MG63 (cell line): ENCODE data around the gene BCO2. TPM values are rescaled to one million over a fixed set of nuclear protein-coding genes. Genes with fewer than 3 reads are reported as not detected.
"Not testable (repeated sequence)": the region's sequence is repeated elsewhere in the genome, so short reads cannot be mapped to it uniquely, and the experiment has no call there.

Experiments used
- DNase-seq: peaks from one replicate; pipeline ENCODE4 v3.0.0-alpha.2; 2020
- H3K27me3 ChIP-seq: fragments of 250-450 bp; sonication (Bioruptor Pico); 2 replicates; pipeline ENCODE4 v1.5.1; 2020; ENCODE audit warnings: mild to moderate bottlenecking, moderate library complexity
- H3K36me3 ChIP-seq: fragments of 250-450 bp; sonication (Bioruptor Pico); 2 replicates; pipeline ENCODE4 v1.5.1; 2020; ENCODE audit warnings: mild to moderate bottlenecking, moderate library complexity
- H3K4me3 ChIP-seq: fragments of 250-450 bp; sonication (Bioruptor Pico); 2 replicates; pipeline ENCODE4 v1.5.1; 2020; ENCODE audit warnings: mild to moderate bottlenecking, moderate library complexity
- H3K9me3 ChIP-seq: fragments of 250-450 bp; sonication (Bioruptor Pico); 2 replicates; pipeline ENCODE4 v1.5.1; 2020; ENCODE audit warnings: mild to moderate bottlenecking, moderate library complexity
- total RNA-seq: library from RNA; depleted of rRNA; stranded (reverse); fragments of >200 nt; shearing (Covaris generic); gene quantifications from 2 replicates; pipeline ENCODE4 v1.2.3, GENCODE V29; 2014; ENCODE audit warnings: low replicate concordance; rRNA removed

Gene BCO2
- 0.54 and 1.1 TPM in 2 replicates for total RNA-seq

- Histone ChIP-seq H3K36me3 (no peaks in the 10 kb centered on the region), H3K9me3 (no peaks in the 10 kb centered on the region)
Observed at GRCh38 chr11:112174789-112175598, at the start of gene BCO2. TSS of gene BCO2 (plus strand) at chr11:112175512. CDS start at chr11:112175602, 90 bp downstream.

GRCh38 chr11:112127056-112127455 is 48.3 kb upstream of the BCO2 start:
- Histone ChIP-seq H3K9me3 (no peaks in the 10 kb centered on the region), H3K4me3 (no peak overlapping the region), H3K27me3 (no peaks in the 10 kb centered on the region), H3K36me3 (no peaks in the 10 kb centered on the region)
- no peak for DNase-seq

More at GRCh38 chr11:112174789-112175598, at the start of gene BCO2:
- peak; percentile 55 for DNase-seq
- Histone ChIP-seq H3K27me3 (no peaks in the 10 kb centered on the region), H3K4me3 (peak within 1 kb of the TSS; percentile 17)

DNA sequence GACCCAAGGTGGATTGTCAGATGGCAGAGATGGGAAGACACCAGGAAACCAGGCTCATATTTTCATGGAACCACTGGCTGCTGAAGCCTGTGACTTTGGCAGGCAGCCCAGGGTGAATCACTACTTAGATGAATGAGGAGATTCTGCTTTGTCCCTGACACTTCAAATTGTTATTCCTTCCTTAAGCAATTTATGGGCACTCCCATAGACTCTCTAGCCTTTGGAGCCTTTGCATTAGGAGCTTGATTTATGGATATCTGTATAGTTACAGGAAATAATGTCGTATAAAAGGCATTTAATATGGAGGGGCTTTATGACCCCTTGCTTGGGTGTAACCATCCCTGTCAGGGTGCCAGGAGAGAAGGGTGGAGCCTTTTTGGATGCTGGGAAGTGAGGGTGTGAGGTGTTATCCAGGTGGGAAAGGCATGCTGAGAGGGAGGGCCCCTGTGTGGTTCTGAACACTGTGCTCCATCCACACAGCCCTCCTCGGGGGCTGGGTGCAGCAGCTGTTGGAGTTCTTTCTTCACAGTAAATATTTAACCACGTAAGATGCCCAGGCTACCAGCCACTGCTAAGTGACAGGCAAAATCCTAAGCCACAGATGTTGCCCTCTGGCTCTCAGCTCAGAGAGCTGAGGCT is 46.7 kb upstream of the BCO2 start:
- H3K36me3 ChIP-seq, result no peaks in the 10 kb centered on the region
- no peaks in the 10 kb centered on the region for H3K27me3 ChIP-seq
- no peaks in the 10 kb centered on the region for H3K9me3 ChIP-seq
- H3K4me3 ChIP-seq, result no peak overlapping the region
- peak; percentile 82 for DNase-seq

DNA sequence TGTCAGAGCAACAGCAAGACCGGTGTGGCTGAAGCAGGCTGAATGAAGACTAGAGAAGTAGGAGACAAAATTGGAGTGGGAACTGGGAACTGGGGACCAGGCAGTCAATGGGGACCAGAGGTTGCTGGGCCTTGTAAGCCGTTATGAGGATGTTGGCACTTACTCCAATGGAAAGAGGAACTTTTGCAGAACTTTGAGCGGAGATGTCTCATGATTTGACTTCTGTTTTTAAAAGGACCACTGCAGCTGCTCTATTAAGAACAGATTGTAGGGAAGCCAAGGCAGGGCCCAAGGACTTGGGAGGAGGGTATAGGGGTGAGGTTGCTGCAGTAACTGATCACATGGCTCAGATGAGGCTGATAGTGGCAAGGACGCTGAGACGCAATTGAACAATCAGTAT is 45.7 kb upstream of the BCO2 start:
- Histone ChIP-seq H3K27me3 (no peaks in the 10 kb centered on the region), H3K4me3 (no peak overlapping the region), H3K9me3 (no peaks in the 10 kb centered on the region), H3K36me3 (no peaks in the 10 kb centered on the region)
- no peak for DNase-seq

DNA sequence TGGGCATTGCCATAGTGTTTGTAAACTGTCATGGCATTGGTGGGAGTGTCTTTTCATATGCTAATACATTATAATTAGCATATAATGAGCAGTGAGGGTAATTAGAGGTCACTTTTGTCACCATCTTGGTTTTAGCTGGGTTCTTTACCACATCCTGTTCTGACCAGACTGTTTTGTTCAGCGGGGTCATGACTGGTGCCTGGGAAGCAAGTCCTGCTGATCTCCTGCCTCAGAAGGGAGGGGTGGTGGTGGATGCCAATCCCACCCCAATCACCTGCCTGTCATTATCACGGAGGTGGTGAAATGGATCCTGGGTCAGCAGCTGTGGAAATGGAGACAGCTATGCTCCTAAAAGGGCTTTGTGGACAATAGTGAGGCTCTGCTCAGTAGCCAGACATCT is 42.6 kb upstream of the BCO2 start:
- H3K27me3 ChIP-seq, result no peaks in the 10 kb centered on the region
- no peaks in the 10 kb centered on the region for H3K36me3 ChIP-seq
- no peak overlapping the region for H3K4me3 ChIP-seq
- DNase-seq, result no peak
- H3K9me3 ChIP-seq, result no peaks in the 10 kb centered on the region

DNA sequence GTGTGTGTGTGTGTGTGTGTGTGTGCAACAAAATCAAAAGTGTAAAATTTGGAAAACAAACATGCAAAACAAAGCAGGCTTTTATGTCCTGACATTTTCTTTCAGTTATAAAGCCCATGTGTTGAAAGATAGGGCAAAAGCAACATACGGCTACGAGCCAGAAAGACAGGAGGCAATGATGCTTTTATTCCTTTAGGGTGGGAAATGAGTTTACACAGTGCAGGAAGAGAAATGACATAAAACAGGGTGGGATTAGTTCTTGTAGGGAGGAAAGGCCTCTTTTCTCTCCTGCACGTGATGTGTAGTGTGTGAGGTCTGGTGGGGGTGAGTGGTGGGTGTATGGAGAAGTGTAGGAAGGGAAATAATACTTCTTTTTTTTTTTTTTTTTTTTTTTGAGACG is 40.8 kb upstream of the BCO2 start:
- Histone ChIP-seq H3K9me3 (no peaks in the 10 kb centered on the region), H3K27me3 (no peaks in the 10 kb centered on the region), H3K4me3 (no peak overlapping the region), H3K36me3 (no peaks in the 10 kb centered on the region)
- DNase-seq, result no peak

DNA sequence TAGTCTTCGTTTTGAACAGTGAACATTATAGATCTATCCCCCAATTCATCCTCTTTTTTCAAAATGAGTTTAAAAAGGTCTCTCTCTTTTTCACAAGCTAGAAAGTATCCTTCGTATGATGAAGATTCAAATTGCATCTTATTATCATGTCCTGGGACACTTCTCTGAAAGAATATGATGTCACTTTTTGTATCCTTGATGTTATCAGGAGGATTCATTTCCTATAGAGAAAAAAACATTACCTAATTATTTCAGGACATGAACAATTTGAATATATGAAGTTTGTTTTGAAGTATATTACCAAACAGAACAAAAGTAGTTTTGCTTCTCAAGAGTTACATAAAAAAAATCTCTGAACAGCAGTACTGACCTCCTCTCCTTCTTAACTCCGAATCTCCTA is 31.7 kb upstream of the BCO2 start:
- no peak for DNase-seq
- Histone ChIP-seq H3K36me3 (peaks cover 54% of the 10 kb centered on the region), H3K9me3 (peaks cover 5% of the 10 kb centered on the region), H3K4me3 (no peak overlapping the region), H3K27me3 (no peaks in the 10 kb centered on the region)

DNA sequence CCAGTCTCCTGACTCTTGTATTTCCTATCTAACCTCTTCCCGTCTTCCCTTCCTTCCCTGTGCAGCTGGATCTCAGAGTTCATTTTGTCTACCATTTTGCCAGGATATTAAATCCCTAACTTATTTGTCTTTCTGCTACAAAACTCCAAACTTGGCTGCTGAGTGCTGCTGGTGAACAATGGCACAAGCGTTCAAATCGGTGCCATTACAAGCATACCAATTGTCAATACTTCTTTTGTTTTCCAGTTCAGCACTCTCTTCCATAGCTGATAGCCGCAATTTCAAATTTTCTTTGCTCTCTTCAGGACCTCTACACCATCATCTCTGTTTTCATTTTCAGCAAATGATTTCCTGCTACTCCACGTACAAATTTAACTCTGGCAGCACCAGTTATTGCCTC is 24.8 kb upstream of the BCO2 start:
- Histone ChIP-seq H3K4me3 (no peak overlapping the region), H3K36me3 (peaks cover 70% of the 10 kb centered on the region), H3K9me3 (no peaks in the 10 kb centered on the region), H3K27me3 (no peaks in the 10 kb centered on the region)
- no peak for DNase-seq

DNA sequence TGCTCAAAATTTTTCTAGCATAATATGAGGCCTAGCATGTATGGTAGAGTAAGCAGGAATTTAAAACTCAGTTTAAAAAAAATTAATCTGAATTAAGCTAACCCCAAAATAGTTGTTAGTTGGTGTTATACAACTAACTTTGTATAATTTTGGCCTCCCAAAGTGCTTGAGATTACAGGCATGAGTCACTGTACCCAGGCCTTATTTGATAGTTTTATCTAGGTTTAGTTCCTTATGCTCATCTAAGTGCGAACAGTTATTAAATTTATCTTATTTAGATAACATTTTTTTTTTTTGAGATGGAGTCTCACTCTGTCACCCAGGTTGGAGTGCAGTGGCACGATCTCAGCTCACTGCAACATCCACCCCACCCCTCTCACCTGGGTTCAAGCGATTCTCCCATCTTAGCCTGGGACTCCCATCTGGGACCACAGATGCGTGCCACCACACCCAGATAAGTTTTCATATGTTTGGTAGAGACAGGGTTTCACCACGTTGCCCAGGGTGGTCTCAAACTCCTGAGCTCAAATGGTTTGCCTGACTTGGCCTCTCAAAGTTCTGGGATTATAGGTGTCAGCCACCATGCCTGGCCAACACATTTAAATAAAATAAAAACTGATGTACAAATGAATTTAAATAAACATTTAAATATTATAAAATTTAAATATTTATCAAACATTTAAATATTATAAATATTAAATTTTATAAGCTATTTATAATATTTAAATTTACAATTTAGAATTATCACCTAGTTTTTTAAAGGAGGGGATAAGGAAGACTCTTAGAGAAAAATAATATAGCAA is 19.0 kb upstream of the BCO2 start:
- no peak for DNase-seq
- H3K36me3 ChIP-seq, result peaks cover 69% of the 10 kb centered on the region
- H3K9me3 ChIP-seq, result no peaks in the 10 kb centered on the region
- no peaks in the 10 kb centered on the region for H3K27me3 ChIP-seq
- H3K4me3 ChIP-seq, result no peak overlapping the region

DNA sequence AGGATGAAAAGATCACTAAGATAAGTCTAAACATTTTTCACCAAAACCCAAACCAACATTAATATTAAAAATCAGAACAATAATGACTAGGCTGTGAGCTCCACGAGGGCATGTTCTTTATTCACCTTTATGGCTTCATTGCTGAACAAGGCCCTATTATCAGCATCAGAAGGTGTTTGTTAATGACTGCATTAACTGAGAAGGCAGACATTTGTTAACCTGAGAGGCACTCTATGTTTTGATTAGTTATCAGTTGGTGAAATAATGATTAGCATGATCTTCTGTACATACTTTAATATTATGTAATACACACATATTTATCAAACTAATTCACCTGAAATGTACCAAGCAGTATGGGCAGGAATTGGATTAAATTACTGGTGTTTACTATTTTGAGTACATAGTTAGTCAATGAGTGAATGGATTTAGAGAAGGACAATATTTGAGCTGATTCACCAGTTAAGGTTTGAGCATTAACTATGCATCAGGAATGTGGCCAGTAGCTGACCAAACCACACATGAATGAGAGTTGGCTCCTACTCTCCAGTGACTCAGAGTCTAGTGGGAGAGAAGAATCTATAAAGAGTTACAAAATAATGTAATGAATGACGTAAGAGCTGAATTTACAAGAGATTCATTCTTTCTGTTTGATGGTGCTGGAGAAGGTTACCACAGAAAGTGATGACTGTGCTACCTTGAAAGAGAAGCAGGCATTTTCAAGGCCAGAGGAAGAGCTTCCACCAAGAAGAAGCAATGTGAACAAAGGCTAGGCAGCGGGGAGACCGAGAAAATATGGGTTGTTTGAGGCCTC is 18.2 kb upstream of the BCO2 start:
- Histone ChIP-seq H3K9me3 (no peaks in the 10 kb centered on the region), H3K36me3 (peaks cover 66% of the 10 kb centered on the region), H3K27me3 (no peaks in the 10 kb centered on the region), H3K4me3 (no peak overlapping the region)
- DNase-seq, result peak; percentile 85

GRCh38 chr11:112159098-112160065 is 15.9 kb upstream of the BCO2 start:
- H3K36me3 ChIP-seq, result peaks cover 51% of the 10 kb centered on the region
- H3K27me3 ChIP-seq, result no peaks in the 10 kb centered on the region
- no peak overlapping the region for H3K4me3 ChIP-seq
- H3K9me3 ChIP-seq, result no peaks in the 10 kb centered on the region
- no peak for DNase-seq

GRCh38 chr11:112160091-112160848 is 15.0 kb upstream of the BCO2 start:
- Histone ChIP-seq H3K27me3 (no peaks in the 10 kb centered on the region), H3K36me3 (peaks cover 42% of the 10 kb centered on the region), H3K4me3 (no peak overlapping the region; the same call in 1 of the 2 replicates), H3K9me3 (no peaks in the 10 kb centered on the region)
- DNase-seq, result no peak

- Histone ChIP-seq H3K4me3 (peak overlapping the region; percentile 48), H3K27me3 (no peaks in the 10 kb centered on the region), H3K36me3 (peaks cover 35% of the 10 kb centered on the region), H3K9me3 (no peaks in the 10 kb centered on the region)
- no peak for DNase-seq
Observed at GRCh38 chr11:112161012-112161411, 14.3 kb upstream of the BCO2 start.

DNA sequence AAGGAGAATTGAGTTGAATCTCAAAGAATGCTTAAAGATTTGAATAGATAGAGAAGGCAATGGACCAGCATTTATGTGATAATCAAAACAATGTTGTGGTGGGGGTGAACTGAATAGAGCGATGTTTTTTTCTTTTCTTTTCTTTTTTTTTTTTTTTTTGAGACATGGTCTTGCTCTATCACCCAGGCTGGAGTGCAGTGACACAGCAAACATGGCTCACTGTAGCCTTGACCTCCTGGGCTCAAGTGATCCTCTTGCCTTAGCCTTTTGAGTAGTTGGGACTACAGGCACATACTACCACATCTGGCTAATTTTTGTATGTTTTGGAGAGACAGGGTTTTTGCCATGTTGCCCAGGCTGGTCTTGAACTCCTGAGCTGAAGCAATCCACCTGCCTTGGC is 13.1 kb upstream of the BCO2 start:
- H3K36me3 ChIP-seq, result peaks cover 33% of the 10 kb centered on the region
- H3K4me3 ChIP-seq, result peak overlapping the region; percentile 48
- not testable (repeated sequence) for DNase-seq, H3K9me3 ChIP-seq, H3K27me3 ChIP-seq
